HG02973 (cell line): ENCODE results near the gene TMEM250.

ENCODE experiments used
- ATAC-seq: cut with Tn5 transposase; IDR thresholded peaks from one replicate; pipeline ENCODE4 v1.9.1; 2021; ENCODE audit warnings: moderate library complexity; ENCODE audit not compliant: unreplicated experiment

The TMEM250 gene

DNA sequence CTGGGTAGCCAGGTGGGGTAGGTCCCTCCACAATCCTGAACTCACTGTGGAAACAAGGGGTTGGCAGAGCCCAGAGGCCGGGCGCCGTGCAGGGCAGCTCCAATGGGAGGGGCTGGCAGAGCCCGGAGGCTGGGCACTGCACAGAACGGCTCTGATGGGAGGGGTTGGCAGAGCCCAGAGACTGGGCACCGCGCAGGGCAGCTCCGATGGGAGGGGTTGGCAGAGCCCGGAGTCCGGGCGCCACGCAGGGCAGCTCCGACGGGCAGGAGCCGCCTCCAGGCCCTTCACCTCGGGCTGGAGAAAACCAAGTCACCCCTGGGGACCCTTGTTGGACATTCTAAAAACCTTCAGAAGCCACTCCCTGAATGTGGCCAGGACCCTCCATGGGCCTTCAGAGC is 32.9 kb downstream of the TMEM250 start:
- ATAC-seq = no peak

DNA sequence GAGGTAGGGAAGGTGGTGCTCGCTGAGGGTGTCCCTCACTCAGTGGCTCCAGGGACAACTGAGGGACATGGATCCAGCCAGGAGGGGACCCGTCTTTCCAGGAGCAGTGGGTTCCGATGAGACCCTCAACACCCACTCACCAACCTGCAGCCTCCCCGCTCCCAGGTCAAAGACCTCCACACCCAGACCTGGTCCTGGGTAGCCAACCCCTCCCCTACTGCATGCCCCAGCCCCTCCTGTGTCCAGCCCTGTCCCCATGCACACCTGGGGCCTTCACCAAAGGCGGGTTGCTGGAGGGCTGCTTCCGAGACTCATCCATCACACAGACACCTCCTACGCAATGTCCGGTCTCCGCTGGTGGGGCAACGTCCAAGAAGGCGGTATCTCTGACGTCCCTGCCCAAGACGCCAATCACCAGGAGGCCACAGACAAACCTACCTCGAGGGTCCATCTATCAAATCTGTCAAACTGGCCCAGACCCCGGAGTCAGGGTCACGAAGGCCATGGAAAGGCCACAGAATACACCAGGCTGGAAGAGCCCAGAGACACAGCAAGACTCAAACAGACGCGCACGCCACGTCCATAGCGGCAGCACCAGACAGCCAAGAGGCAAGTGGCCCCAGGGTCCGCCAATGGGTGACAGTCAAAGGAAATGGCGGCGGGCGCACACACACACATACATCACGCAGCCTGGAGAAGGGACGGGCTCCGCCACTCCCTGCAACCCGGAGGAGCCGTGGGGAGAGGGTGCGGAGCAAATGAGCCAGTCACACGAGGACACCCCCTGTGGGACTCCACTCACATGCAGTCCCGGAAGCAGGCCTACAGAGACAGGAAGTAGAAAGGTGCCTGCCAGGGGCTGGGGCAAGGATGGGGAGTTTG is 34.4 kb downstream of the TMEM250 start:
- no peak for ATAC-seq

DNA sequence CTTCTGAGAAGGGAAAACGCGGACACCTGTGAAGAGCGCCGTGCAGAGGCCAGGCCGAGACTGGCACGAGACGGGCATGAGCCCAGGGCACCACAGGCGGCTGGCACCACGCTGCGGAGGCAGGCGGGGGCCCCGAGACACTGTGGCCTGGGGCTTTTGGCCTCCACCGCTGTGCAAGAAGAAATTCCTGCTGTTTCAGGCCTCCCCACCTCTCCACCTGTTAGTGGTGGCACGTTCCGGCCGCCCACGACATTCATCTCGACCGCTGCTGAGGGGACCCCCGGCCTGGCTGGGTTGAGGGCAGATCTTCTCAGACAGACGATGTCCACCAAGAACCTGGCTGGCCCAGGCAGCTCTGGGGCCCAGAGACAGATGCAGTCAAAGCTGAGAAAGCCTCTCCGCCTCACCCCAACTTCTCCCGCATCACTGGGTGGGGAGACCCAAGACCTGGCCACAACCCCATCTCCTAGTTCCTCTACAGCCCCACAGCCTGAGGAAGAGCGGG is 35.1 kb downstream of the TMEM250 start:
- ATAC-seq = no peak

DNA sequence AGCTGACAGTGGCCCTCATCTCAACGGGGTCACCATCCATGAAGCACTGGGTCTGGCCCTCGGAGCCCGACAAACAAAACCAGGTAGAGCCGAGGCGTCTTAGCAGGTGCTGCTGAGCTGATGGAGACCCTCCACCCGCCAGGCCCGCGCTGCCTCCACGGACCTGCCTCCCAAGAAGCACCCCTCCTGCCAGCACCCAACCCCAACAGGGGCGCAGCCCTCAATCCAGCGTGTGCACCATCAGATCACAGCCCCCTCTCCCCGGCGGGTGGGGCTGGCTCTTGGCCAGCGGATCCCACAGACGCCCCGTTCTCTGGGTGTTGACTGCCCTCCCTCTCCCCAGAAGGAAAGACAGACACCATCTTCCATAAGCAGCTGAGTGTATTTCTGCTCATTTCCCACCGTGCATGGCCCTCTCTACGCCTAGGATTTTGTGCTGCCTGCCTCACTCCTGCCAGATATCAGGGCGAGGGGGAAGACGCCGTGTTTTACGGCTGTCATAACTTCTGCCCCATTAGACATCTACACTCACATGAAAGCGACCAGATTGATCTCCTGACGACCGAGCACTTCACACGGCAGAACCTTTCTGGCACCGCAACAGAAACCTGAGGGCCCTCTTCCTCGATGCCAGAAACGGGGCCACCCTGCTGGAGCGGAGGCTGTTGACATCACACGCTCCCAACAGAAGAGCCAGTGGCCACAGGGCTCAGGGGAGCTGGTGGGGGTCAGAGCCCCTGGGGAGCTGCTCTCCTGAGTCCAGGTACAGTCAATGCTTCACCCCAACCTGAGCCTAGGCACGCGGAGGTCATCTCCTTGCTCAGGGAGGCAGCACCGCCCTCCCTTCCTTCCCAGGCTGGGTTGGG is 35.9 kb downstream of the TMEM250 start:
- no peak for ATAC-seq

DNA sequence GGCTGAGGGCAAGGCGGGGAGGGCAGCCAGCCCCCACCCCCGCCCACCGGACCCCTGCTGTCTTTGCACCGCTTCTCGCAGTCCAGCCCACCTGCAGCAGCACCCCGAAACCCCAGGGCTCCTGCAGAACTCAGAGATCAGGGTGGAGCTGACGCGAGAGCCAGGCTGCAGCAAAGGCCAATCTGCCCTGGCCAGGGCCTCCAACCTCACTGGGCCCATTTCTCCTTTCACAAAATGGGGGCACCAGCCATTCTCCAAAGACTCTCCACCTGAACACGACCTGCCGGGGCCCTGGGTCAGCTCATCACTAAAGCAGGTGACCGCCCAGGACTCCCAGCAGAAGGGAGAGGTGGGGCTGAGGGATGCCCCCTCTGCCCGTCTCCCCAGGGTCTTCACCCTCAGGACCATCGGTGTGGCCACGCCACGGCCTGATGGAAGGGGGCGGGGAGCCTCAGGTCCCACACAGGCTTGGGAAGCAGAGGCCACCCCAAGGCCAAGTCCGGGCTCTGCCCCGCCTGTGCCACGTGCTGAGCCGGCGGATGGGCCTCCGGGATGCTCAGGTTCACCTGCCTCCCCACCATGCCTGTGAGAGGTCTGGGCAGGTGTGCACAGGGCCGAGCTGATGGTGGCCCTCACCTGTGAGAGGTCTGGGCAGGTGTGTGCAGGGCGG is 36.7 kb downstream of the TMEM250 start:
- no peak for ATAC-seq

DNA sequence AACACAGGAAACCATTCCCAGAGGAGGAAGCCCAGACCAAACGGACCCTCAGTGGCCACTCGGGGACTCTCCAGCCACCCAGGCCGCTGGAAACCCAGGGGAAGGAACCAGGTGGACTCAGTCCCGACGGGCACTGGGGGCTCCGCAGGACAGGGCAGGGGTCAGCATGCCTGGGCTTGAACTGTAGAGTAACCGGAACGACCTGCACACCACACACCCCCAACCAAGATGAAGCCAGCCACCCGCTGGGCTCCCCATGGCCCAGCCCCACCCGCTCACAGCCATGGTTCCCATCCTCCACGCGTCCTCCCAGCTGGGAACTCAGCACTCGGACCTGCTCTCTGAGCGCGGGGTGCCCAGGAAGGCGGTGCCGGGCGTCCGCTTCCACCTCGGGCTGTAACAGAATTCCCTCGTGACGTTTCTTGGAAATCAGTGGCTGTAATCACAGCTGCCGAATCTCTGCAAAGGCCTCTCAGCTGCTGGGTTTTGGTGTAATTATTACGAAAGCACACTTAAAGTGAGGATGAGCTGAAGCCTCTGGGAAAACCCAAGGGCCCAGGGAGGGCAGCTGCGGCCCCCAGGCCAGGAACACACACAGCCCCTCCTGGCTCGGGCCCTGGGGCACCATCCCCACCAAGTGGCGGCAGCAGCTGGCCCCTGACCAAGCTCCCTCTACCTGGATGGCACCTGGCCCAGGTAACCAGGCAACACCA is 37.4 kb downstream of the TMEM250 start:
- no peak for ATAC-seq

DNA sequence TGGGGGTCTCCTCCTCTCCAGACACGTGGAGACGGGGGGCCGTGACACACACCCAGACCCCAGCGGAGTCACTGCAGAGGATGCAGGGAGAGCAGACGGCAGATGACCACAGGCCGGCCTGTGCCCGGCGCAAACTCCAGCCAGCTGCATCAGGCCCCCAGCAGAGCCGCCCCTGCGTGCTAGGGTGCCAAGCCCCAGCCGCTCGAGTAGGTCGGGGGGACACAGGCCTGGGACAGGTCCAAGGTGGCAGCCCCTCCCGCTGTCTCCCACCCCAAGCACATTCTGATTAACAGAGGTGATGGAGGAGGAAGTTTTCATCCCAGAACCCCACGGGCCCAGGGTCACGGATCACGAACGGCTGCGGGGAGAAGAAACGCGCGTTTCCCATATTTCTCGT is 38.0 kb downstream of the TMEM250 start:
- ATAC-seq = no peak

DNA sequence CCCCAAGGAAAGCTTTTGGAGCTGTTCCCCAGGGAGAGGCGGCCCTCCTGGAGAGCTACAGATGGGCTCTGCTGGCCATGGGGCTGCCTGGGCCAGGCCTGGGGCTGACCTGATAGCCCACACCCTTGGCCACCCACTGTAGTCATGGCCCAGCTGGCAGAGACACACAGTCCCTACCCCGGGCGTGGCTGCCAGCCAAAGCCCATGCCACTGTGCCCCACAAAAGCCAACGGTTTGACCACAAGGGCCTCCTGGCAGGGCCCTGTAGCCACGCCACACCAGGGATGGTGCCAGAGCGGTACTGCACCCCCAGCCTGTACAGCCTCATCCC is 38.8 kb downstream of the TMEM250 start:
- ATAC-seq = no peak

DNA sequence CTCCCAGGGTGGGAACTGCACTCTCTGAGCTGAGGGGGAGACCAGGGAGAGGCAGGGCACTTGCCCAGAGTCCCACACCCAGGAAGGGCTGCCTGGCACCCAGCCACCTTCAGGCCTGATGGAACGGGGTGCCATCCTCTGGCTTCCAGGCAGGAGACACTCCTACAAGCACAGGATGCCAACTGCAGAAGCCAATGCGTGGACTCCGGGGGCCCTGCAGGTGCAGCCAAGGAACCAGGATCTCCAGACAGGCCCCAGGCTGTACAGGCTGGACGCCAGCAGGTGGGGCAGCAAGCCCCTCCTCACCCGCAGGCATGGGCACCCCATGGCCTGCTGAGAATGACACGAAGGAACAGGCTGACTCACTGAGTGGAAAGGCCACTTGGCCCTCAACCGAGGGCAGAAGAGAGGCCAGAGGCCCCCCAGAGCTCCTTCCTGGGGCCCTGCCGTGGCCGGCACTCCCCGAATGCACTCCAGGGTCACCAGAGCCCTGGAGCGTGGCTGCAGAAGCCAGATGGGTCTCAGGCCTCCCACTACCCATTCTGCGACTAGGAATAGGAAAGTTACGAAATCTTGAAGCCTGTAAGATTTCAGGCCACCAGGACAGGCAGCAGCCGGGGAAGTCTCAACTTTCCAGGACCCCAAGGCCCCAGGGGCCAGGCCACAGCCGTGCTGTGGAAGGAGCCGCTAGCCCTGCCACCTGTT is 39.3 kb downstream of the TMEM250 start:
- ATAC-seq = no peak

DNA sequence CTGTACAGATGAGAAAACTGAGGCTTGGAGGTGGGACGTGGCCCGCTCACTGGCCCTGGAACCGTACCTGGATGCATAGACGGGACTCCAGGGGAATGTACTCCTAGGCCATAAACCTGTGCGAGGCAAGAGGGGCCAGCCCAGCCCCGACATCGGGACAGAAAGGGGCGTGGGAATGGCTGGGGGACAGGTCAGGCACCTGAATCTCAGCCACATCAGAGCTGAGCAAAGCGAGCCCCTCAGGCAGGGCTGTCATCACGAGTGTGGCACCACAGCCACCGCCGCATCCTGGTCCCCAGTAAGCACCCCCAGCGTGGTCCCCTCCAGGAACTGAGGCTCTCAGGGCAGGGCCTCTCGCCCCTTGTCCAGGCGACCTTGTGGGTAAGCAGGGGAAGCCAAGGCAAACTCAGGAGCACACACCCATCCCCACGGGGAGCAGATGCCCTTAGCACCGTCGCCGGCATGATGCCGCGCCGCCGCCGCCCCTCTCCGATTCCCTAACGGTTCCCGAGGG is 40.1 kb downstream of the TMEM250 start:
- ATAC-seq = no peak

DNA sequence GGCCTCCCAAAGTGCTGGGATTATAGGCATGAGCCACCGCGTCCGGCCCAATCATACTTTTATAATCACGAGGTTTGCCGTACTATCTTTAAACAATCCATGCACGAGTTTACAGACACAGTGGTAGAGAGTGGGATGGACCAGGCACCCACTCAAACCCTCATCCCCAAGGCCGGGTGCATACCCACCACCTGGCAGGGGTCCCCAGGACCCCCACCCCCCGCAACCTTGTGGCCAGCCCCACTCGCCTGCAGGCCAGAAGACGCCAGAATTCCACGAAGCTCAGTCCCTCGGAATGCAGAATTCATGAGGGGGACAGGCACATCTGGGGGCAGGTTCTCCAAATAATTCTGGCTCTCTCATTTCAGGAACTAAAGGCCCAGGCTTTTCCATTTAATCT is 40.7 kb downstream of the TMEM250 start:
- ATAC-seq = no peak

DNA sequence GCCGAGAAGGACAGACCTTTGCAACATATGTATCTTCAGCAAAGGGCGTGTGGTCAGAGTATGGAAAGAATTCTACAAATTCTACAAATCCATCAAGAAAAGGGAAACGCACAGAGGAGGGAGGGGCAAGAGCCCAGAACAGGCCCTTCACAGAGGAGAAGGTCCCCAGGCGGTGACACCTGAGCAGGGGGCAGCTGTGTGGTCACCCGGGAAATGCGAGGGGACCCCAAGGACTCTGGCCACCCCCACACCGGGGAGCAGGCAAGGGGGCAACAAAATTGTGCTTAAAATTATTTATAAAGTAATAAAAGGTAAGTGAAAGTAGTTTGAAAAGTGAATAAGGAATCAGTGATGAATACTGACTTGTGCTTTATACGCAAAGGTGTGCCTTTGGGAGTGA is 41.2 kb downstream of the TMEM250 start:
- no peak for ATAC-seq

DNA sequence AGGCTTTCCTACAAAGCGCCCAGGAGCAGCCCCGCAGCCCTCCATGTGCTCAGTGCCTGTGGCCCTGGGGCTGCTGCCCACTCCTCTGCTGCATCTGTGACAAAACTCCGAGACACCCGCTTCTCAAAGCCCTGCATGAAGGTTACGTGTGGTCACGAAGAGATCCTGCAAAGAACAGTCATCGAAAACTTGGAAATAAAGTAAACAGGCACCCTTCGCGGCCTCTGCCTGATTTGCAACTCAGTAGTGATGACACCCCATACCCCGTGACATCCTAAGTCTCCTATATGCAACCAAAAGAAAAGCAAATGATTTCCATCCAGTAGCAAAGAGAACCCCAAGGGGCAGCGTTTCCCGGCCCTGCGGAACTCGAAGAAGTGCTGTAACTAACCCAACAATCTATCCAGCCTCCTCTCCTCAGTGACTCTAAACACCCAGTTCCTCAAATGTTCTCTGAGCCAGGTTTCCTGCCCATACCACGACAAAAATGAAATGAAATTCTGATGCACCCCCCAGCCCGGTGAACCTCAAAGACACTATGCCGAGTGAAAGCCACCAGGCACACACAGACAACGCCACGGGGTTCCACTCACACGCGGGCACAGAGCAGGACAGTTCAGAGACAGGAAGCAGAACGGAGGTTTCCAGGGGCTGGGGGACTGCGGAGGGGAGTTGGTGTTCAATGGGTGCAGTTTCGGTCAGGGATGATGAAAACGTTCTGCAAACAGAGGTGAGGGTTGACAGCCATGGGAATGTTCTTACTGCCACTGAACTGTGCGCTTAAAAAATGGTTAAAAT is 42.6 kb downstream of the TMEM250 start:
- ATAC-seq = no peak

DNA sequence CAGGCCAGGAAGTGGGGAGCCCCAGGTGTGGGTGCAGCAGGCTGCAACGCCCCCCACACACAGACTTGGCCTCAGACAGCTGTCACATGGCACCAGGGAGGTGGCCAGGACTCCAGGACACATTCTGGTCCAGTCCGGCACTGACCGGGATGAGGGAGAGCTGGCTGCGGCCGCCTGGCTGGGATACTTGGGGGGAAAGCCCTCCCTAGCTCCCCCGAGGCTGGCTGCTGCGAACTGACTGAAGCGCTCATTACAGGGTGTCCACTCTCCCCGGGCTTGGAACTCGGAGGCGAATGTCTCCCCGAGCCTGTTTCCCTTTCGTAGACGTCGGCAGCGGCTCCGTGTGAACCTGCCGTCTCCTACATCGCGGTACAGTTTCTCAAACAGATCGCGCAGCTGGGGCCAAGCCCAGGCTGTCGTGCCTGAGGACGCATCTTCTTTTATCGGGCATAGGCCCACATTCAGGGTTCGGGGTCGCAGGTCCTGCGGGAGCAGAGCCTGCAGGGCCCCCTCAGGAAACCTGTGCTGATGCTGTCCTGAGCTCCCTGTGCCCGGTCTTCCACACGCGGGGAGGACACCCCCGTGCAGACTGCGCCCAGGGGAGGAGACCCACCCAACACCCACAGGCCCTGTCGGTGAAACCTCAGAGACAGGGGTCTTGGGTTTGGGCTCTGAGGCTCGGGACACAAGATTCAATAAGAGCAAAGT is 43.4 kb downstream of the TMEM250 start:
- ATAC-seq = no peak

DNA sequence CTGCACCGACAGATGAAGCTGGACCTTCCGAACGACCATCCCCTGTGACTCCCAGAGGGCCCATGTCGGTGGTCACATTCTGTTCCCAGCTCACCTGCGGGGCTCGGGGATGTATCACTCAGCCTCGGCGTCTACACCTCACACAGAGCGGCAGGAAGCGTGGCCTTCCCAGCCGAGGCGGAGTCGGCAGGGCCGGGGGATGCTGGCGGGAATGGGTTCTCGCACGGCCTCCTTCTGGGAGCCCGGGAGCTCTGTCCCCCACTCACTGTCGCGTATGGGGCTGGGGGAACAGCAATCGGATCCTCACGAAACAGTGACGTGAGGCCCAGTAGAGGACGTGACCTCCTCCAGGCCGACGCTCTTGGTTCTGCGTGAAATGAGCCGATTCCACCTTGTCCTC is 44.0 kb downstream of the TMEM250 start:
- ATAC-seq = no peak
